H1 (cell line): Measurements from ENCODE around the gene GCLM. TPM values are rescaled to one million over a fixed set of nuclear protein-coding genes. Genes with fewer than 3 reads are reported as not detected.
A peak's percentile ranks its signal among the peaks of the same experiment; 100 is the strongest.

Experiments used
- CTCF ChIA-PET: fragments of 300-600 bp; sonication (Branson Sonifier 250); formaldehyde crosslinking; loops from one replicate; lab custom pipeline; 2021; ENCODE audit not compliant: partially characterized antibody; lab: Charles Lee
- POLR2A ChIA-PET: fragments of 300-600 bp; sonication (Branson Sonifier 250); formaldehyde crosslinking; loops from one replicate; lab custom pipeline; 2021; ENCODE audit warnings: inconsistent platforms; ENCODE audit not compliant: partially characterized antibody; lab: Charles Lee
- DNase-seq, 2 experiments: peaks; one replicate each; pipeline versions ENCODE4 v3.0.0 to v3.0.0-alpha.2; 2010 to 2022; ENCODE audit warnings: low spot score in 2 of 2, low read depth in 1 of 2, mixed read lengths in 1 of 2
- FAIRE-seq: peaks from 2 replicates; lab custom pipeline; 2011; peaks lifted over from hg19 to GRCh38; lab: Jason Lieb, UNC
- H2AFZ ChIP-seq: 2 replicates; pipeline ENCODE4 v1.8.1; 2012; ENCODE audit warnings: low read length, inconsistent platforms
- H2AK5ac ChIP-seq: 2 replicates; pipeline ENCODE4 v1.6.1; 2013; ENCODE audit warnings: low read depth, low read length
- H2BK120ac ChIP-seq: replicated peaks from 2 replicates; pipeline ENCODE3; 2013; ENCODE audit warnings: low read depth, low read length, inconsistent platforms
- H2BK12ac ChIP-seq: 2 replicates; pipeline ENCODE4 v1.6.1; 2013; ENCODE audit warnings: low read depth, low read length
- H2BK15ac ChIP-seq: 2 replicates; pipeline ENCODE4 v1.6.1; 2013; ENCODE audit warnings: low read length
- H2BK20ac ChIP-seq: 2 replicates; pipeline ENCODE4 v1.6.1; 2013; ENCODE audit warnings: low read length
- H2BK5ac ChIP-seq: 2 replicates; pipeline ENCODE4 v1.6.1; 2013; ENCODE audit warnings: low read depth, low read length
- H3K14ac ChIP-seq: 2 replicates; pipeline ENCODE4 v1.6.1; 2013; ENCODE audit warnings: inconsistent platforms; ENCODE audit not compliant: insufficient read length
- H3K18ac ChIP-seq: 2 replicates; pipeline ENCODE4 v1.6.1; 2013; ENCODE audit warnings: low read length; ENCODE audit errors: extremely low read depth
- H3K23ac ChIP-seq: 2 replicates; pipeline ENCODE4 v1.6.1; 2013; ENCODE audit warnings: inconsistent platforms; ENCODE audit not compliant: insufficient read length
- H3K23me2 ChIP-seq: 2 replicates; pipeline ENCODE4 v1.6.1; 2013; ENCODE audit warnings: low read depth, low read length
- H3K27ac ChIP-seq: 2 replicates; pipeline ENCODE4 v1.6.1; 2011; ENCODE audit warnings: low read depth, low read length, inconsistent platforms
- H3K27me3 ChIP-seq, 4 experiments: replicated peaks in 1 of 4; 1 replicate in 1 of 4; 2 replicates in 3 of 4; pipeline versions ENCODE4 v1.6.1 to v1.8.1; 2011 to 2013; ENCODE audit warnings: low read length in 3 of 4, mild to moderate bottlenecking in 3 of 4, inconsistent platforms in 2 of 4, mixed read lengths in 2 of 4, moderate library complexity in 1 of 4; ENCODE audit not compliant: control insufficient read depth in 3 of 4, insufficient read depth in 3 of 4; ENCODE audit errors: extremely low read depth in 1 of 4
- H3K36me3 ChIP-seq, 4 experiments: 2 replicates each; pipeline versions ENCODE4 v1.6.1 to v1.8.1; 2011 to 2013; ENCODE audit warnings: mild to moderate bottlenecking in 4 of 4, low read length in 3 of 4, moderate library complexity in 2 of 4, control low read depth in 1 of 4, inconsistent platforms in 1 of 4; ENCODE audit not compliant: insufficient read depth in 4 of 4, control insufficient read depth in 2 of 4
- H3K4ac ChIP-seq: replicated peaks from 2 replicates; pipeline ENCODE3; 2013; ENCODE audit warnings: low read length, low read depth, mixed read lengths, inconsistent platforms; ENCODE audit not compliant: insufficient read length
- H3K4me1 ChIP-seq, 4 experiments: replicated peaks in 1 of 4; 1 replicate in 1 of 4; 2 replicates in 3 of 4; pipeline versions ENCODE4 v1.6.1 to v1.8.1; 2011 to 2013; ENCODE audit warnings: low read length in 3 of 4, inconsistent platforms in 2 of 4, mixed read lengths in 1 of 4; ENCODE audit not compliant: insufficient read depth in 4 of 4, control insufficient read depth in 3 of 4
- H3K4me2 ChIP-seq, 2 experiments: 2 replicates each; pipeline versions ENCODE4 v1.6.1 to v1.8.1; 2011 to 2013; ENCODE audit warnings: low read depth in 2 of 2, low read length in 2 of 2, control low read depth in 1 of 2, inconsistent platforms in 1 of 2, mild to moderate bottlenecking in 1 of 2; ENCODE audit not compliant: insufficient read depth in 1 of 2
- H3K4me3 ChIP-seq, 4 experiments: fragments of 200-600, 300-600 bp in 1 of 4; sonication (generic), shearing (Covaris generic), sonication (Bioruptor Twin) in 1 of 4; 2 replicates each; pipeline versions ENCODE4 v1.5.1 to v1.8.1; 2011 to 2016; ENCODE audit warnings: low read length in 4 of 4, low read depth in 3 of 4, control low read depth in 2 of 4, inconsistent platforms in 2 of 4, mild to moderate bottlenecking in 2 of 4, mixed read lengths in 1 of 4, moderate library complexity in 1 of 4; ENCODE audit not compliant: insufficient read depth in 2 of 4; ENCODE audit errors: extremely low read depth in 1 of 4
- H3K56ac ChIP-seq: replicated peaks from 2 replicates; pipeline ENCODE3; 2013; ENCODE audit warnings: low read depth, mild to moderate bottlenecking, mixed read lengths, low read length, inconsistent platforms; ENCODE audit not compliant: insufficient read length
- H3K79me1 ChIP-seq: 2 replicates; pipeline ENCODE4 v1.6.1; 2013; ENCODE audit warnings: low read depth, low read length, control low read depth
- H3K79me2 ChIP-seq, 2 experiments: 2 replicates each; pipeline versions ENCODE4 v1.6.1 to v1.8.1; 2012 to 2013; ENCODE audit warnings: low read length in 2 of 2, mild to moderate bottlenecking in 2 of 2, inconsistent platforms in 1 of 2; ENCODE audit not compliant: insufficient read depth in 2 of 2, control insufficient read depth in 1 of 2
- H3K9ac ChIP-seq, 4 experiments: replicated peaks in 1 of 4; 1 replicate in 1 of 4; 2 replicates in 3 of 4; pipeline versions ENCODE4 v1.6.1 to v1.8.1; 2011 to 2013; ENCODE audit warnings: low read depth in 3 of 4, low read length in 3 of 4, control low read depth in 2 of 4, mild to moderate bottlenecking in 2 of 4, moderate library complexity in 2 of 4, inconsistent platforms in 1 of 4; ENCODE audit errors: extremely low read depth in 1 of 4
- H3K9me3 ChIP-seq, 2 experiments: 2 replicates each; pipeline versions ENCODE4 v1.6.1 to v1.8.1; 2012 to 2013; ENCODE audit warnings: mild to moderate bottlenecking in 2 of 2, moderate library complexity in 2 of 2, control low read depth in 1 of 2, inconsistent platforms in 1 of 2, low read depth in 1 of 2, low read length in 1 of 2, mixed read lengths in 1 of 2; ENCODE audit not compliant: insufficient read depth in 2 of 2
- H4K20me1 ChIP-seq, 2 experiments: replicated peaks in 1 of 2; 2 replicates each; pipeline versions ENCODE3 to v1.8.1; 2011 to 2013; ENCODE audit warnings: inconsistent platforms in 2 of 2, low read length in 2 of 2, mild to moderate bottlenecking in 1 of 2; ENCODE audit not compliant: insufficient read depth in 2 of 2, control insufficient read depth in 1 of 2
- H4K5ac ChIP-seq: 2 replicates; pipeline ENCODE4 v1.6.1; 2013; ENCODE audit warnings: low read length, low read depth, mixed read lengths, inconsistent platforms; ENCODE audit not compliant: insufficient read length
- H4K8ac ChIP-seq: 2 replicates; pipeline ENCODE4 v1.8.0; 2013; ENCODE audit warnings: mild to moderate bottlenecking, moderate library complexity, low read length, inconsistent platforms; ENCODE audit not compliant: insufficient read depth; ENCODE audit errors: extremely low read depth
- H4K91ac ChIP-seq: replicated peaks from 2 replicates; pipeline ENCODE3; 2013; ENCODE audit warnings: low read length, mixed read lengths, inconsistent platforms; ENCODE audit not compliant: insufficient read length
- BACH1 ChIP-seq: IDR thresholded peaks from 2 replicates; pipeline ENCODE4 v1.6.1; 2012; ENCODE audit warnings: low read length, improper control_type of control experiment
- CHD1 ChIP-seq: IDR thresholded peaks from 2 replicates; pipeline ENCODE4 v1.6.1; 2012; ENCODE audit warnings: low read depth, low read length, improper control_type of control experiment
- CREB1 ChIP-seq: IDR thresholded peaks from 2 replicates; pipeline ENCODE4 v1.6.1; 2012; ENCODE audit warnings: inconsistent platforms
- CTCF ChIP-seq, 3 experiments: IDR thresholded peaks; 1 replicate in 2 of 3; 2 replicates in 1 of 3; pipeline versions ENCODE4 v1.5.1 to v1.6.1; 2011; ENCODE audit warnings: low read length in 3 of 3, mild to moderate bottlenecking in 3 of 3, inconsistent platforms in 2 of 3, low read depth in 1 of 3, moderate library complexity in 1 of 3; ENCODE audit not compliant: insufficient read depth in 1 of 3; ENCODE audit errors: control extremely low read depth in 1 of 3
- HDAC6 ChIP-seq: IDR thresholded peaks from one replicate; pipeline ENCODE4 v1.7.1; 2012; ENCODE audit warnings: low read depth, mild to moderate bottlenecking, inconsistent platforms, low read length, moderate library complexity
- MAFK ChIP-seq: IDR thresholded peaks from 2 replicates; pipeline ENCODE4 v1.6.1; 2012; ENCODE audit warnings: low read depth, mild to moderate bottlenecking, improper control_type of control experiment, low read length
- PHF8 ChIP-seq: fragments of 200-600 bp; sonication (generic); conservative IDR thresholded peaks from 2 replicates; pipeline ENCODE4 v1.7.1; 2012; ENCODE audit warnings: low read depth, mild to moderate bottlenecking, inconsistent platforms, low read length, moderate library complexity
- SP4 ChIP-seq: IDR thresholded peaks from 2 replicates; pipeline ENCODE4 v1.6.1; 2012; ENCODE audit warnings: low read length, inconsistent platforms
- TBP ChIP-seq: IDR thresholded peaks from 2 replicates; pipeline ENCODE4 v1.6.1; 2011; ENCODE audit warnings: low read depth, low read length, improper control_type of control experiment
- WGBS, 2 experiments: shearing (Covaris generic) in 1 of 2; methylation state at CpG; one replicate each; pipeline versions ENCODE4 v1.1.6 to v1.1.7; 2013 to 2015; ENCODE audit warnings: low lambda C conversion rate in 2 of 2, mixed read lengths in 2 of 2, inconsistent platforms in 1 of 2, low coverage in 1 of 2, missing lambda C conversion rate in 1 of 2; ENCODE audit not compliant: insufficient replicate concordance in 2 of 2, insufficient coverage in 1 of 2, insufficient read length in 1 of 2; ENCODE audit errors: extremely low coverage in 1 of 2, missing lambda C conversion rate in 1 of 2; 5-methylcytosine and 5-hydroxymethylcytosine counted together
- polyA plus RNA-seq, 7 experiments: library from polyadenylated mRNA; depleted of rRNA in 3 of 7; stranded (reverse) in 5 of 7; unstranded in 2 of 7; fragments of >200 nt in 5 of 7; fragments of 200-250 nt in 2 of 7; gene quantifications; 1 replicate in 5 of 7; 2 replicates in 1 of 7; 4 replicates in 1 of 7; pipeline versions ENCODE4 v1.2.1 to v1.2.3, GENCODE V29; 2011 to 2013; ENCODE audit warnings: missing spikeins in 2 of 7, mixed read lengths in 2 of 7
- total RNA-seq: library from RNA; stranded (reverse); fragmentation: NEBNext Ultra II Directional; extraction: Animal tissue kit (Norgen Biotek cat#: 25700); gene quantifications from 2 replicates; pipeline ENCODE4 v1.2.1, GENCODE V29; 2021

The GCLM gene
- total and polyA plus RNA-seq, 2 of the 8 experiments (the other 6 are each of a cell fraction or from before 2014, with no cell fraction given): 3.1 to 12.8 TPM

- H2AFZ ChIP-seq: no peak overlapping the region; the same call in 1 of the 2 replicates
- ChIA-PET POLR2A (interaction anchor here (0.7 to 3.1 kb wide), 11 partner anchors 21 to 281 kb away, joined by 3 to 14 read pairs (median 5); partner anchors contain the start of gene DNTTIP2), CTCF (interaction anchor here (0.6 to 14.0 kb wide), 11 partner anchors 30 to 608 kb away, joined by 3 to 324 read pairs (median 3); partner anchors contain the start of gene GCLM)
- peak overlapping the region; percentile 42 to 70 (median 62) for H3K9ac ChIP-seq
- no peak overlapping the region for H2BK20ac ChIP-seq
- no peak overlapping the region for H3K4ac ChIP-seq
- no peak for FAIRE-seq
- H3K79me2 ChIP-seq: no peaks in the 10 kb centered on the region
- no peak overlapping the region for H2BK12ac ChIP-seq
- H2AK5ac ChIP-seq: no peak overlapping the region
- no peak overlapping the region for H3K23ac ChIP-seq
- H3K23me2 ChIP-seq: peaks cover 4% of the 10 kb centered on the region; the same call in 1 of the 2 replicates
- H4K8ac ChIP-seq: peak overlapping the region; percentile 75
- H3K18ac ChIP-seq: peak overlapping the region; percentile 93
- peaks cover 0 to 7% of the 10 kb centered on the region in 2 experiments; a peak in 1 of 4 replicates for H3K9me3 ChIP-seq
- H3K27ac ChIP-seq: peak overlapping the region; percentile 34; the same call in 1 of the 2 replicates
- peak overlapping the region; percentile 57 for H4K91ac ChIP-seq
- peak overlapping the region; percentile 83 for H4K5ac ChIP-seq
- peak overlapping the region; percentile 81 for H2BK5ac ChIP-seq
- no peaks in the 10 kb centered on the region; a peak in 1 of 8 replicates for H3K36me3 ChIP-seq
- peaks cover 0 to 7% (median 2%) of the 10 kb centered on the region in 4 experiments; a peak in 2 of 7 replicates for H3K4me1 ChIP-seq
- no peak overlapping the region for H2BK120ac ChIP-seq
- no peaks in the 10 kb centered on the region for H4K20me1 ChIP-seq
- no peaks in the 10 kb centered on the region; a peak in 1 of 7 replicates for H3K27me3 ChIP-seq
- peak overlapping the region; percentile 65 to 69 for H3K4me2 ChIP-seq
- H2BK15ac ChIP-seq: no peak overlapping the region
- peak; percentile 80 to 90 for DNase-seq
- 1% methylated on average over 60 of the region's 86 CpGs; no CpG with 5 or more reads in 1 of the 2 experiments for WGBS, 2 experiments
- no peaks in the 10 kb centered on the region for H3K79me1 ChIP-seq
- peak overlapping the region; percentile 62 for H3K56ac ChIP-seq
- H3K14ac ChIP-seq: no peak overlapping the region
- peak overlapping the region; percentile 73 to 93 (median 82) for H3K4me3 ChIP-seq
- TF ChIP-seq BACH1 (no peak), CTCF (IDR thresholded peaks at IDR 0.05; ENCODE audit: control extremely low read depth in 1 of 3, insufficient read depth in 1 of 3, low read depth in 1 of 3, low read length in 3 of 3) (0 out of 4 replicates have a peak, but pooled peaks of 1 of the 3 experiments have one; percentile 2), CREB1 (peak; percentile 63; the same call in 1 of the 2 replicates), CHD1 (no peak), MAFK (peak; percentile 76; the same call in 1 of the 2 replicates), TBP (peak; percentile 100), SP4 (peak; percentile 69; the same call in 1 of the 2 replicates), HDAC6 (peak; percentile 69), PHF8 (peak; percentile 53)
Observed at GRCh38 chr1:93846992-93847810, 62.0 kb downstream of the GCLM start.
